22Rv1 (cell line): ENCODE results near the gene ARHGAP40.
"Not testable (repeated sequence)": the region's sequence is repeated elsewhere in the genome, so short reads cannot be mapped to it uniquely, and the experiment has no call there.

Experiments
- H3K27ac ChIP-seq: fragments of 450-650 bp; 2 replicates; pipeline ENCODE4 v1.5.1; 2017
- CTCF ChIP-seq: fragments of 450-650 bp; IDR thresholded peaks from 2 replicates; pipeline ENCODE4 v1.5.1; 2017; ENCODE audit warnings: mild to moderate bottlenecking
- ZFX ChIP-seq: fragments of 450-650 bp; IDR thresholded peaks from 2 replicates; pipeline ENCODE4 v1.6.1; 2017; ENCODE audit warnings: antibody characterized with exemption, borderline replicate concordance

Gene ARHGAP40

GRCh38 chr20:38589967-38590675 lies 11.5 kb upstream of the ARHGAP40 start:
- no peak overlapping the region for H3K27ac ChIP-seq
- TF ChIP-seq CTCF (no peak), ZFX (no peak)

- no peak overlapping the region for H3K27ac ChIP-seq
- TF ChIP-seq ZFX (no peak), CTCF (no peak)
Measured at GRCh38 chr20:38590676-38591473, 10.7 kb upstream of the ARHGAP40 start.

GRCh38 chr20:38591474-38592410 lies 9.9 kb upstream of the ARHGAP40 start:
- H3K27ac ChIP-seq = no peak overlapping the region
- TF ChIP-seq ZFX (no peak), CTCF (no peak)

GRCh38 chr20:38592411-38592790 lies 9.2 kb upstream of the ARHGAP40 start:
- H3K27ac ChIP-seq = not testable (repeated sequence)

GRCh38 chr20:38594281-38594680 lies 7.3 kb upstream of the ARHGAP40 start:
- not testable (repeated sequence) for H3K27ac ChIP-seq

GRCh38 chr20:38595886-38596285 lies 5.7 kb upstream of the ARHGAP40 start:
- H3K27ac ChIP-seq = not testable (repeated sequence)

GRCh38 chr20:38599410-38599882 lies 2.2 kb upstream of the ARHGAP40 start:
- no peak for TF ChIP-seq ZFX
- no peak for TF ChIP-seq CTCF
- no peak overlapping the region for H3K27ac ChIP-seq

- H3K27ac ChIP-seq = no peak overlapping the region
- TF ChIP-seq CTCF (no peak), ZFX (no peak)
Measured at GRCh38 chr20:38600057-38600456, 1.6 kb upstream of the ARHGAP40 start.
